Measurements from ENCODE around the gene MRPL49.

The MRPL49 gene

GRCh38 chr11:65102142-65103095 lies 19.7 kb upstream of the MRPL49 start:
- DNase-seq (ENCODE audit: low read depth): no peak

GRCh38 chr11:65103476-65103875 lies 18.6 kb upstream of the MRPL49 start:
- DNase-seq (ENCODE audit: low read depth): no peak

- no peak for DNase-seq (ENCODE audit: low read depth)
Measured at GRCh38 chr11:65104628-65105027, 17.5 kb upstream of the MRPL49 start.

- no peak for DNase-seq (ENCODE audit: low read depth)
Measured at GRCh38 chr11:65107078-65107477, 15.0 kb upstream of the MRPL49 start.

- no peak for DNase-seq (ENCODE audit: low read depth)
Measured at GRCh38 chr11:65107751-65108468, 14.2 kb upstream of the MRPL49 start.

- DNase-seq (ENCODE audit: low read depth): no peak
Measured at GRCh38 chr11:65108469-65109123, 13.5 kb upstream of the MRPL49 start.

GRCh38 chr11:65109231-65110198 lies 12.6 kb upstream of the MRPL49 start:
- DNase-seq (ENCODE audit: low read depth): no peak

GRCh38 chr11:65110354-65110861 lies 11.7 kb upstream of the MRPL49 start:
- no peak for DNase-seq (ENCODE audit: low read depth)

- no peak for DNase-seq (ENCODE audit: low read depth)
Measured at GRCh38 chr11:65111159-65111743, 10.9 kb upstream of the MRPL49 start.

GRCh38 chr11:65111744-65112545 lies 10.2 kb upstream of the MRPL49 start, which contains the start of gene TM7SF2:
Gene TM7SF2, plus strand, starts transcription at chr11:65111872. Its CDS starts 144 bp downstream, at chr11:65112016.
- DNase-seq (ENCODE audit: low read depth): no peak

GRCh38 chr11:65112546-65113360 lies 9.4 kb upstream of the MRPL49 start:
- DNase-seq (ENCODE audit: low read depth): no peak

- no peak for DNase-seq (ENCODE audit: low read depth)
Measured at GRCh38 chr11:65113361-65113756, 8.8 kb upstream of the MRPL49 start.

GRCh38 chr11:65113839-65114238 lies 8.3 kb upstream of the MRPL49 start:
- no peak for DNase-seq (ENCODE audit: low read depth)

GRCh38 chr11:65114538-65115171 lies 7.5 kb upstream of the MRPL49 start:
- no peak for DNase-seq (ENCODE audit: low read depth)

GRCh38 chr11:65115361-65116082 lies 6.6 kb upstream of the MRPL49 start:
- no peak for DNase-seq (ENCODE audit: low read depth)

- DNase-seq (ENCODE audit: low read depth): no peak
Measured at GRCh38 chr11:65116370-65117205, 5.5 kb upstream of the MRPL49 start.

Data from HS-5 (cell line).